ENCODE data around the gene SLC23A2.

GRCh38 chr20:4836935-4837334 lies 164.4 kb downstream of the SLC23A2 start:
- TF ChIP-seq, protein P1, sequence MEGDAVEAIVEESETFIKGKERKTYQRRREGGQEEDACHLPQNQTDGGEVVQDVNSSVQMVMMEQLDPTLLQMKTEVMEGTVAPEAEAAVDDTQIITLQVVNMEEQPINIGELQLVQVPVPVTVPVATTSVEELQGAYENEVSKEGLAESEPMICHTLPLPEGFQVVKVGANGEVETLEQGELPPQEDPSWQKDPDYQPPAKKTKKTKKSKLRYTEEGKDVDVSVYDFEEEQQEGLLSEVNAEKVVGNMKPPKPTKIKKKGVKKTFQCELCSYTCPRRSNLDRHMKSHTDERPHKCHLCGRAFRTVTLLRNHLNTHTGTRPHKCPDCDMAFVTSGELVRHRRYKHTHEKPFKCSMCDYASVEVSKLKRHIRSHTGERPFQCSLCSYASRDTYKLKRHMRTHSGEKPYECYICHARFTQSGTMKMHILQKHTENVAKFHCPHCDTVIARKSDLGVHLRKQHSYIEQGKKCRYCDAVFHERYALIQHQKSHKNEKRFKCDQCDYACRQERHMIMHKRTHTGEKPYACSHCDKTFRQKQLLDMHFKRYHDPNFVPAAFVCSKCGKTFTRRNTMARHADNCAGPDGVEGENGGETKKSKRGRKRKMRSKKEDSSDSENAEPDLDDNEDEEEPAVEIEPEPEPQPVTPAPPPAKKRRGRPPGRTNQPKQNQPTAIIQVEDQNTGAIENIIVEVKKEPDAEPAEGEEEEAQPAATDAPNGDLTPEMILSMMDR (IDR thresholded peaks at IDR 0.05): no peak
- no peak for TF ChIP-seq POLR2A (IDR thresholded peaks at IDR 0.05)
